GM12873 (cell line): ENCODE results near the gene BNC2.

ENCODE experiments used
- CTCF ChIP-seq: IDR thresholded peaks from 2 replicates; pipeline ENCODE4 v1.5.1; 2012; ENCODE audit warnings: low read depth, mild to moderate bottlenecking, moderate library complexity, low read length, control low read depth; ENCODE audit not compliant: insufficient read depth; ENCODE audit errors: missing control alignments

Gene BNC2

GRCh38 chr9:16676519-16676918, 194.0 kb downstream of the BNC2 start:
- TF ChIP-seq CTCF, result no peak

- no peak for TF ChIP-seq CTCF
Observed at GRCh38 chr9:16675131-16675530, 195.3 kb downstream of the BNC2 start.

- no peak for TF ChIP-seq CTCF
Observed at GRCh38 chr9:16673171-16673570, 197.3 kb downstream of the BNC2 start.

- TF ChIP-seq CTCF, result no peak
Observed at GRCh38 chr9:16672501-16672900, 198.0 kb downstream of the BNC2 start.

- no peak for TF ChIP-seq CTCF
Observed at GRCh38 chr9:16671591-16672137, 198.8 kb downstream of the BNC2 start.

- TF ChIP-seq CTCF, result no peak
Observed at GRCh38 chr9:16670791-16671190, 199.7 kb downstream of the BNC2 start.

GRCh38 chr9:16668734-16669295, 201.7 kb downstream of the BNC2 start:
- TF ChIP-seq CTCF, result no peak
